Mammary epithelial cell (primary cell): ENCODE measurements around the gene KCNJ1.

Experiments
- EZH2 ChIP-seq: IDR thresholded peaks from 2 replicates; pipeline ENCODE4 v1.6.1; 2012; ENCODE audit warnings: low read length, inconsistent platforms, borderline replicate concordance
- TF ChIP-seq, protein P1 (sequence below), 2 donors: IDR thresholded peaks in 1 of 2; conservative IDR thresholded peaks in 1 of 2; 2 replicates each; pipeline ENCODE4 v1.5.1; 2011 to 2012; ENCODE audit warnings: inconsistent platforms in 2 of 2, low read length in 2 of 2, mild to moderate bottlenecking in 2 of 2, control low read depth in 1 of 2, low read depth in 1 of 2; ENCODE audit not compliant: insufficient read depth in 1 of 2; ENCODE audit errors: extremely low read depth in 1 of 2

DNA sequence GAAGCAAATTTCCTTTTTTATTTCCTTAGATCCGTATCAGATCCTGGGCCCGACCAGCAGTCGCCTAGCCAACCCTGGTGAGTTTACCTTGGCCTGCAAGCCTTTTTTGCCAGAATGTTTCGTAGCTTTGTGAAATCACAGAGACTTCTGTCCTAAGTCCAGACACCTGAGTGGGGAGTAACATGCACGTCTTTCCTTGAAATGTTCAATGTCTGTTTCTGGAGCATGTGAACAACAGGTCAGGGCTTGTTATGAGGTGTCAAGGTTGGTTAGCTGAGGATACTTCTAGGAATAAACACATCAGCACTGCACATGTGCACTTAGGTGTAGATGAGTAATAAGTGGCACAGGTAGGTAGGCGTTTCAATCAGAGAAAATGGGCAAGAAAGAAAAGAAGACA lies 58.0 kb downstream of the KCNJ1 start:
- TF ChIP-seq, protein P1, sequence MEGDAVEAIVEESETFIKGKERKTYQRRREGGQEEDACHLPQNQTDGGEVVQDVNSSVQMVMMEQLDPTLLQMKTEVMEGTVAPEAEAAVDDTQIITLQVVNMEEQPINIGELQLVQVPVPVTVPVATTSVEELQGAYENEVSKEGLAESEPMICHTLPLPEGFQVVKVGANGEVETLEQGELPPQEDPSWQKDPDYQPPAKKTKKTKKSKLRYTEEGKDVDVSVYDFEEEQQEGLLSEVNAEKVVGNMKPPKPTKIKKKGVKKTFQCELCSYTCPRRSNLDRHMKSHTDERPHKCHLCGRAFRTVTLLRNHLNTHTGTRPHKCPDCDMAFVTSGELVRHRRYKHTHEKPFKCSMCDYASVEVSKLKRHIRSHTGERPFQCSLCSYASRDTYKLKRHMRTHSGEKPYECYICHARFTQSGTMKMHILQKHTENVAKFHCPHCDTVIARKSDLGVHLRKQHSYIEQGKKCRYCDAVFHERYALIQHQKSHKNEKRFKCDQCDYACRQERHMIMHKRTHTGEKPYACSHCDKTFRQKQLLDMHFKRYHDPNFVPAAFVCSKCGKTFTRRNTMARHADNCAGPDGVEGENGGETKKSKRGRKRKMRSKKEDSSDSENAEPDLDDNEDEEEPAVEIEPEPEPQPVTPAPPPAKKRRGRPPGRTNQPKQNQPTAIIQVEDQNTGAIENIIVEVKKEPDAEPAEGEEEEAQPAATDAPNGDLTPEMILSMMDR (conservative IDR thresholded peaks at IDR 0.05 in 1 of 2, IDR thresholded peaks at IDR 0.05 in 1 of 2; ENCODE audit: extremely low read depth in 1 of 2, insufficient read depth in 1 of 2, low read depth in 1 of 2, low read length in 2 of 2) = no peak
- TF ChIP-seq EZH2 = no peak
